WI38 (cell line): Measurements from ENCODE around the gene ACSL6.

Source experiments
- H3K4me3 ChIP-seq: 2 replicates; pipeline ENCODE4 v1.5.1; 2011; ENCODE audit warnings: low read depth, mild to moderate bottlenecking, control low read depth, low read length
- CTCF ChIP-seq: IDR thresholded peaks from 2 replicates; pipeline ENCODE4 v1.5.1; 2012; ENCODE audit warnings: low read depth, mild to moderate bottlenecking, control low read depth, low read length

Gene ACSL6

GRCh38 chr5:132013006-132013689 lies 1.7 kb upstream of the ACSL6 start:
- no peak for TF ChIP-seq CTCF
- H3K4me3 ChIP-seq, result no peak overlapping the region

GRCh38 chr5:132012371-132013005 lies 1.0 kb upstream of the ACSL6 start:
- TF ChIP-seq CTCF, result no peak
- H3K4me3 ChIP-seq, result no peak overlapping the region

GRCh38 chr5:132010989-132011621 lies 353 bp downstream of the ACSL6 start:
- H3K4me3 ChIP-seq, result no peak overlapping the region
- TF ChIP-seq CTCF, result no peak

GRCh38 chr5:132010645-132010988 lies 841 bp downstream of the ACSL6 start:
- H3K4me3 ChIP-seq, result no peak overlapping the region
- TF ChIP-seq CTCF, result no peak

- TF ChIP-seq CTCF, result no peak
- H3K4me3 ChIP-seq, result no peak overlapping the region
These were observed 1.6 kb downstream of the ACSL6 start for GRCh38 chr5:132009706-132010405.

- no peak overlapping the region for H3K4me3 ChIP-seq
- no peak for TF ChIP-seq CTCF
These were observed 2.3 kb downstream of the ACSL6 start for GRCh38 chr5:132008961-132009680.
